ENCODE results near the gene ARHGAP32.

- TF ChIP-seq CTCF (IDR thresholded peaks at IDR 0.05) = no peak
- no peak for TF ChIP-seq POLR2A (IDR thresholded peaks at IDR 0.05)
Observed at GRCh38 chr11:129115652-129116586, 76.2 kb downstream of the ARHGAP32 start.

All from heart left ventricle (tissue), 13 donors.